MM.1S (cell line): Measurements from ENCODE around the gene PIEZO1.

Source experiments
- DNase-seq: peaks from one replicate; pipeline ENCODE4 v3.0.0-alpha.2; 2015
- H2AFZ ChIP-seq: fragments of 300-600 bp; sonication (generic); 2 replicates; pipeline ENCODE4 v1.6.0; 2016; ENCODE audit warnings: antibody characterized with exemption, low read length
- H3F3A ChIP-seq: fragments of 300-600 bp; sonication (generic); 2 replicates; pipeline ENCODE4 v1.6.1; 2016; ENCODE audit warnings: mild to moderate bottlenecking, antibody characterized with exemption, low read length, moderate library complexity, mixed read lengths; ENCODE audit not compliant: insufficient read depth
- H3K27ac ChIP-seq: fragments of 300-600 bp; sonication (generic); 2 replicates; pipeline ENCODE4 v1.5.1; 2016; ENCODE audit warnings: mild to moderate bottlenecking, low read length
- H3K27me3 ChIP-seq: fragments of 300-600 bp; sonication (generic); replicated peaks from 2 replicates; pipeline ENCODE4 v1.6.0; 2016; ENCODE audit warnings: low read length; ENCODE audit not compliant: insufficient read depth
- H3K36me3 ChIP-seq: fragments of 300-600 bp; sonication (generic); replicated peaks from 2 replicates; pipeline ENCODE4 v1.6.1; 2016; ENCODE audit warnings: mild to moderate bottlenecking, low read length, mixed read lengths; ENCODE audit not compliant: insufficient read depth
- H3K4me1 ChIP-seq: fragments of 300-600 bp; sonication (generic); 2 replicates; pipeline ENCODE4 v1.6.1; 2016; ENCODE audit warnings: low read length, mixed read lengths
- H3K4me2 ChIP-seq: fragments of 300-600 bp; sonication (generic); 2 replicates; pipeline ENCODE4 v1.6.0; 2016; ENCODE audit warnings: low read depth, low read length
- H3K4me3 ChIP-seq: fragments of 300-600 bp; sonication (generic); 2 replicates; pipeline ENCODE4 v1.5.1; 2016; ENCODE audit warnings: low read length, mixed read lengths
- H3K79me2 ChIP-seq: fragments of 300-600 bp; sonication (generic); 2 replicates; pipeline ENCODE4 v1.6.1; 2016; ENCODE audit warnings: mixed run types, low read length, mixed read lengths
- H3K9ac ChIP-seq: fragments of 300-600 bp; sonication (generic); 2 replicates; pipeline ENCODE4 v1.6.1; 2016; ENCODE audit warnings: low read length, mixed read lengths
- H3K9me2 ChIP-seq: fragments of 300-600 bp; sonication (generic); replicated peaks from 2 replicates; pipeline ENCODE4 v1.6.1; 2016; ENCODE audit warnings: mild to moderate bottlenecking, low read length, mixed read lengths; ENCODE audit not compliant: insufficient read depth
- H3K9me3 ChIP-seq: fragments of 300-600 bp; sonication (generic); replicated peaks from 2 replicates; pipeline ENCODE4 v1.6.1; 2016; ENCODE audit warnings: mild to moderate bottlenecking, low read length, mixed read lengths; ENCODE audit not compliant: insufficient read depth
- H4K20me1 ChIP-seq: fragments of 300-600 bp; sonication (generic); 2 replicates; pipeline ENCODE4 v1.6.1; 2016; ENCODE audit warnings: mild to moderate bottlenecking, low read length, moderate library complexity, mixed read lengths; ENCODE audit not compliant: insufficient read depth
- EZH2 ChIP-seq: fragments of 300-600 bp; sonication (generic); optimal IDR thresholded peaks from 2 replicates; pipeline ENCODE3; 2017; ENCODE audit warnings: low read depth, mild to moderate bottlenecking, antibody characterized with exemption, low read length, mixed read lengths
- EZH2phosphoT487 ChIP-seq: fragments of 300-600 bp; sonication (generic); IDR thresholded peaks from 2 replicates; pipeline ENCODE4 v1.6.1; 2018; ENCODE audit warnings: antibody characterized with exemption, low read length
- TF ChIP-seq, protein P1 (sequence below): fragments of 300-600 bp; sonication (generic); IDR thresholded peaks from 2 replicates; pipeline ENCODE4 v1.5.1; 2016; ENCODE audit warnings: antibody characterized with exemption, low read length, mixed read lengths

Gene PIEZO1

DNA sequence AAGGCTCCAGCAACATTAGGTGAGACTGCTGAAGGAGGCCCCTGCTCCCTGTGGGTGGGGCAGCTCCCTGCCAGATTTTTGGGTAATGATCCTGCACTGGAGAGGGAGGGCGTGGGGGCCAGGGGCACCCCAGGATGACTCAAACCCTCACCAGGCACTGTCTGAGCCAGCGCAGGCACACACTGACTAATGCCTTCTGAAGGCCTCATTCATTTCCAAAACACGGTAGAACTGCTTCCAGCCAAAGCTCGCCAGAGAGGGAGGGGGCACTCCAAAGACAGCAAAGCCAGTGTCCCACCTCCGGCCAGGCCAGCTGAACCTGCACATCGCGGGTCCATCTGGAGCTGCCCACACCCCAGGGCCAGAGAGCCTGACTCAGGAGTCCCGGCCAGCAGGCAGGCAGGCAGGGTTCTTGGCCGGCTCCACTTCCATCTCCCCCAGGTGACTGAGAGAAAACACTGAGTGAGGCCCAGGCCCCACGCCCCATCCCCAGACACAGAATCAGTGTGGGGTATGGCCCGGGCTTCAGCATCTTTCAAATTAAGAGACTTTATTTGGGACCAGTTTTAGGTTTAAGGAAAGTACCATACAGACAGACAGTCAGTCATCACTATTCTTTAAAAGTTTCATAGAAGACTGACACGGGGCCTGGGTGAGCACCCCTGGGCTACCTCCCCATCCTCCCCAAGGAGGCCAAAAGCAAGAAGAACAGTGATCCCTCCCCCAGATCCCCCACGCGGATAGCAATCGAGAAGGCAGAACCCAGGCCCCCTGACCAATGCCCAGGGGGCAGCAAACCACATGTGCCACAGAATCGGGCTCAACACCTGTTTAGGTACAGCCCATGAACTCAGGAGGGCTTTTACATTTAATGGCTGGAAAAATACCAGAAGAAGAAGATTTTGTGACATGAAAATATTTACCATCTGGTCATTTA lies 2.3 kb downstream of the PIEZO1 start:
- Histone ChIP-seq H3K4me1 (peaks cover 16% of the 10 kb centered on the region; the same call in 1 of the 2 replicates), H3K36me3 (no peaks in the 10 kb centered on the region), H3K4me3 (peak overlapping the region; percentile 77), H3K27me3 (no peaks in the 10 kb centered on the region), H3K27ac (peak overlapping the region; percentile 88; the same call in 1 of the 2 replicates), H3K9me2 (no peaks in the 10 kb centered on the region), H3K4me2 (peak overlapping the region; percentile 89), H3F3A (peaks cover 21% of the 10 kb centered on the region), H3K9ac (peak overlapping the region; percentile 77), H3K9me3 (no peaks in the 10 kb centered on the region), H3K79me2 (peaks cover 70% of the 10 kb centered on the region), H4K20me1 (no peaks in the 10 kb centered on the region), H2AFZ (no peak overlapping the region)
- no peak for TF ChIP-seq EZH2phosphoT487
- TF ChIP-seq, protein P1, sequence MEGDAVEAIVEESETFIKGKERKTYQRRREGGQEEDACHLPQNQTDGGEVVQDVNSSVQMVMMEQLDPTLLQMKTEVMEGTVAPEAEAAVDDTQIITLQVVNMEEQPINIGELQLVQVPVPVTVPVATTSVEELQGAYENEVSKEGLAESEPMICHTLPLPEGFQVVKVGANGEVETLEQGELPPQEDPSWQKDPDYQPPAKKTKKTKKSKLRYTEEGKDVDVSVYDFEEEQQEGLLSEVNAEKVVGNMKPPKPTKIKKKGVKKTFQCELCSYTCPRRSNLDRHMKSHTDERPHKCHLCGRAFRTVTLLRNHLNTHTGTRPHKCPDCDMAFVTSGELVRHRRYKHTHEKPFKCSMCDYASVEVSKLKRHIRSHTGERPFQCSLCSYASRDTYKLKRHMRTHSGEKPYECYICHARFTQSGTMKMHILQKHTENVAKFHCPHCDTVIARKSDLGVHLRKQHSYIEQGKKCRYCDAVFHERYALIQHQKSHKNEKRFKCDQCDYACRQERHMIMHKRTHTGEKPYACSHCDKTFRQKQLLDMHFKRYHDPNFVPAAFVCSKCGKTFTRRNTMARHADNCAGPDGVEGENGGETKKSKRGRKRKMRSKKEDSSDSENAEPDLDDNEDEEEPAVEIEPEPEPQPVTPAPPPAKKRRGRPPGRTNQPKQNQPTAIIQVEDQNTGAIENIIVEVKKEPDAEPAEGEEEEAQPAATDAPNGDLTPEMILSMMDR = no peak
- TF ChIP-seq EZH2 = no peak
- no peak for DNase-seq

DNA sequence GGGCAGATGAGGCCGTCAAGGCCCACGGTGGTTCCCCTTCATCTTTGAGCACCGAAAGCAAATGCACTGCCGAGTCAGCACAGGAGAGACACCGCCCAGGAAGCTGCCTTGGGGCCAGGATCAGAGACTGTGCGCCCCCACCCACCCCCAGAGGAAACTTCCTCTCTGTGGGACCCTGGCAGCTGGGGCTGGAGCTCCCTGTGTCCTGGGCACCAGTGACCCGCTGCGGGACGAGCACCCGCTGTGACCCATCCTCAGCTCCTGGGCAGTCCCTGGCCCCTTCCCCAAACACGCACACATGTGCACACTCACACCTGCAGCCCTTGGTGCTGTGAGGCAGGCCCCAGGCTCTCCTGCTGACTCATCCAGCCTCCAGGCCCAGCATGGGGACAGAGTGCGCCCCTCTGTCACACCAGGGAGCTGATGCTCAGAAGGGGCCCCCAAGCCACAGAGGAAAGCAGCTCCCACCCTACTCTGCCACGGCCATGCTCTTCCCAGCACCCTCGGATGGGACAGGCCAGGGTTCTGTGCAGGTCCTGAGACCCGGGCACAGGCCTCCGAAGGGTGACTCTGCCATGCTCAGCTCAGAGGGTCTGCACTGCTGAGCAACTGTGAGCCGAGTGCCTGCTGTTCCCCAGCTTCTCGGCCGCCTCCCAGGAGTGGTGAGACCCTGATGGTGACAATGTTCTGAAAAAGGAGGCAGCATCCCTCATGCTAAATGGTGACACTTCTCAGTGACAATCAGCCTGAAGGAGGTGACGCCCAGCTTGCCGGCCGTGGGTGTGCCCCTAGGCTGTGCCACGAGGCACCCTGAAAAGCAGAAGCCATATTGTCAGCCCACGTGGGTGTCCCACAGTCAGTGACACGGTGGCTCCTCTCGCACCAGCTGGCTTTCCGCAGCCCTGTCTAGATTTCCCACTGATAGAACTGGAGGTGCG lies 3.6 kb downstream of the PIEZO1 start:
- TF ChIP-seq EZH2phosphoT487 (no peak), EZH2 (no peak)
- TF ChIP-seq, protein P1 = no peak
- peak; percentile 67 for DNase-seq
- peak overlapping the region; percentile 88 for H3K27ac ChIP-seq
- H3F3A ChIP-seq = peaks cover 21% of the 10 kb centered on the region
- H4K20me1 ChIP-seq = no peaks in the 10 kb centered on the region
- peaks cover 83% of the 10 kb centered on the region for H3K79me2 ChIP-seq
- no peaks in the 10 kb centered on the region for H3K9me2 ChIP-seq
- no peaks in the 10 kb centered on the region for H3K27me3 ChIP-seq
- no peaks in the 10 kb centered on the region for H3K36me3 ChIP-seq
- H3K9ac ChIP-seq = peak overlapping the region; percentile 77
- H3K4me1 ChIP-seq = peaks cover 16% of the 10 kb centered on the region; the same call in 1 of the 2 replicates
- peak overlapping the region; percentile 77 for H3K4me3 ChIP-seq
- no peaks in the 10 kb centered on the region for H3K9me3 ChIP-seq
- peak overlapping the region; percentile 89 for H3K4me2 ChIP-seq
- H2AFZ ChIP-seq = no peak overlapping the region

DNA sequence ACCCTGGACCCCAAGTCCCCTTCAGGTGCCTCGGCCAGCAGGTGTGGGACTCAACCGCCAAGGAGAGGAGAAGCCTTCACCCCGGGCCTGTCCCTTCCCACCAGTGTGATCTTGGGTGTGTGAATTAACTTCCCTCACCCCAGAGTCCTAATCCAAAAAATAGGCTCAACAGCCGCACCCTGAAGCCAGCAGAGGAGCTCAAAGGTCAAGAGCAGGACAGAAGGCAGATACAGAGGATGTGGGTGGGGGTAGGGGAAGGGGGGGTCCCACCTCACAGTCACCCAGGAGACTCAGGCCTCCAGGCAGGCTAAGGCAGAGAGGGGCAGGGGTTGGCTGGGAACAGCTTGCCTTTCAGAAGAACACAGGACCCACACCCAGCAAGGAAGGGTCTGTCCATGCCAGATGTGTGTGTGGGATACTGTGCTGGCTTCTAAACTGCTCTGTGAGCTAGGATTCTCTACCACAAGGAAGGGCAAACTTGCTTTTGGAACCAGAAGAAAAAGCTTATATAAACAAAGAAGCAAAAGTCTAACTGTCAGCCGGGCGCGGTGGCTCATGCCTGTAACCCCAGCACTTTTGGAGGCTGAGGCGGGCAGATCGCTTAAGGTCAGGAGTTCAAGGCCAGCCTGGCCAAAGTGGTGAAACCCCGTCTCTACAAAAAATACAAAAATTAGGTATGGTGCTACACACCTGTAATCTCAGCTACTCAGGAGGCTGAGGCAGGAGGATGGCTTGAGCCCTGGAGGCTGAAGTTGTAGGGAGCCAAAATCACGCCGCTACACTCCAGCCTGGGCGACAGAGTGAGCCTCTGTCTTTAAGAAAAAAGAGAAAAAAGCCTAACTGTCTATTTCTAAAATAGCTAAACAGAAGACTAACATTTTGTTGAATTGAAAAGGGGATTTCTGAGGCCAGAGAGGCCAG lies 4.6 kb downstream of the PIEZO1 start:
- no peak for TF ChIP-seq EZH2
- TF ChIP-seq, protein P1 = no peak
- TF ChIP-seq EZH2phosphoT487 = no peak
- Histone ChIP-seq H2AFZ (no peak overlapping the region), H3K27me3 (no peaks in the 10 kb centered on the region), H3K4me2 (peak overlapping the region; percentile 89; the same call in 1 of the 2 replicates), H3F3A (peaks cover 21% of the 10 kb centered on the region), H3K9me3 (no peaks in the 10 kb centered on the region), H4K20me1 (no peaks in the 10 kb centered on the region), H3K9me2 (no peaks in the 10 kb centered on the region), H3K79me2 (peaks cover 93% of the 10 kb centered on the region), H3K27ac (peak overlapping the region; percentile 88; the same call in 1 of the 2 replicates), H3K4me3 (peak overlapping the region; percentile 77), H3K9ac (peak overlapping the region; percentile 77), H3K4me1 (peaks cover 16% of the 10 kb centered on the region; the same call in 1 of the 2 replicates), H3K36me3 (no peaks in the 10 kb centered on the region)
- no peak for DNase-seq
